GM12873 (cell line): ENCODE measurements around the gene RASGEF1B.

Experiments
- CTCF ChIP-seq: IDR thresholded peaks from 2 replicates; pipeline ENCODE4 v1.5.1; 2012; ENCODE audit warnings: low read depth, mild to moderate bottlenecking, moderate library complexity, low read length, control low read depth; ENCODE audit not compliant: insufficient read depth; ENCODE audit errors: missing control alignments

The RASGEF1B gene

GRCh38 chr4:81498046-81498445, 26.3 kb upstream of the RASGEF1B start:
- no peak for TF ChIP-seq CTCF

- no peak for TF ChIP-seq CTCF
Measured at GRCh38 chr4:81495345-81495744, 23.6 kb upstream of the RASGEF1B start.

GRCh38 chr4:81494031-81494431, 22.3 kb upstream of the RASGEF1B start:
- TF ChIP-seq CTCF = no peak

- no peak for TF ChIP-seq CTCF
Measured at GRCh38 chr4:81492606-81493230, 21.0 kb upstream of the RASGEF1B start.

GRCh38 chr4:81491943-81492342, 20.2 kb upstream of the RASGEF1B start:
- no peak for TF ChIP-seq CTCF

- no peak for TF ChIP-seq CTCF
Measured at GRCh38 chr4:81490403-81491160, 18.9 kb upstream of the RASGEF1B start.

- no peak for TF ChIP-seq CTCF
Measured at GRCh38 chr4:81486502-81486901, 14.8 kb upstream of the RASGEF1B start.
